Mucosa of gallbladder (tissue), 1 donor: ENCODE measurements around the gene TMEM178B. TPM values are rescaled to one million over a fixed set of nuclear protein-coding genes. Genes with fewer than 3 reads are reported as not detected.
"Not testable (repeated sequence)": the region's sequence is repeated elsewhere in the genome, so short reads cannot be mapped to it uniquely, and the experiment has no call there.

Experiments
- DNase-seq: peaks from one replicate; pipeline ENCODE4 v3.0.0-alpha.2; 2020; ENCODE audit warnings: low spot score
- total RNA-seq: library from RNA; stranded (reverse); gene quantifications from one replicate; pipeline ENCODE4 v1.2.1, GENCODE V29; 2021
- donor health status: DM: no; HTN: no; CAD: no.

The TMEM178B gene
- 3.5 TPM for total RNA-seq

DNA sequence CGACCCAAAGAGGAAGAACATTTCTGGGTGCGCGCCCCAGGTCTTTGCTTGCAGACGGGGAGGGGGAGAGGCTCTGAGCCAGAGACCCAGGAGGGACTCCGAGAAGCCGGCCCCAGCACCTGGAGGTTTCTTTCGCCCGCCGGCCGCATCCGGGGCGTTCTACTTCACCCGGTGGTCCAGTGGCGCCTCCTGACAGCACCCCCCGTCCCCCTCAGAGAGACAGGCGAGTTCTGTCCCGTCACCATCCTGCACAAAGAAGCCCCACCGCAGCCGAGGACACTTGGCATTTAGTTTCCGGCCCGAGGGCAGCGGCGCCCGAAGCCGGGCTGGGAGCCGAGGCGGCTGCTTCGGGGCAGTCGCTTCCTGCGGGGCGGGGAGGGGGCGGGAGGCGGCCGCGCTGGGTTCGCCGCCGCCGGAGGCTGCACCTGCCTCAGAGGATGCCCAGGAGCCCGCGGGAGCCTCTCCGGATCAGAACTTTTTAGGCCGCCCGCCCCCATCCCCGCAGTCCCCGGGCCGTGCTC lies at the start of gene TMEM178B:
Gene TMEM178B (plus strand): TSS at position 424 of the 521 bp plus-strand sequence.
- DNase-seq = no peak

DNA sequence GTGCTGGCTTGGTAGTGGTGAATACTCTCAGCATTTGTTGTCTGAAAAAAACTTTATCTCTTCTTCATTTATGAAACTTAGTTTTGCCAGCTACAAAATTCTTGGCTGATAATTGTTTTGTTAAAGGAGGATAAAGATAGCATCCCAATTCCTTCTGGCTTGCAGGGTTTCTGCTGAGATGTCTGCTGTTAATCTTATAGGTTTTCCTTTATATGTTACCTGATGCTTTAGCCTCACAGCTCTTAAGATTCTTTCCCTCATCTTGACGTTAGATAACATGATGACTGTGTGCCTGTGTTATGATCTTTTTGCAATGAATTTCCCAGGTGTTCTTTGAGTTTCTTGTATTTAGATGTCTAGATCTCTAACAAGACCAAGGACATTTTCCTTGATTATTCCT lies 49.2 kb upstream of the TMEM178B start:
- no peak for DNase-seq

DNA sequence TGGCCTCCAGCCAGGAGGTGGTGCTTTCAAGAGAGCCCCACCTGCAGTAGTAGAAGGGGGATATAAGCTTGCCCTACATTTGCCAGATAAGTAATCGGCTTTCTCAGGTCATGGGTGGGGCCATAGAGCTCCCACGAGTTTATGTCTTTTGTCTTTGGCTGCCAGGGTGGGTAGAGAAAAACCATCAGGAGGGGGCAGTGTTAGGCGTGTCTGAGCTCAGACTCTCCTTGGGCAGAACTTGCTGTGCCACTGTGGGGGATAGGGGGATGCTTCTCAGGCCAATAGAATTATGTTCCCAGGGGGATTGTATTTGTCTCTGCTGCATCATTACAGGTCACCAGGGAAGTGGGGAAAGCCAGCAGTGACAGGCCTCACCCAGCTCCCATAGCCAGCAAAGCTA lies 46.8 kb upstream of the TMEM178B start:
- DNase-seq = no peak

- no peak for DNase-seq
These were observed 45.1 kb upstream of the TMEM178B start for GRCh38 chr7:141028767-141029166.

DNA sequence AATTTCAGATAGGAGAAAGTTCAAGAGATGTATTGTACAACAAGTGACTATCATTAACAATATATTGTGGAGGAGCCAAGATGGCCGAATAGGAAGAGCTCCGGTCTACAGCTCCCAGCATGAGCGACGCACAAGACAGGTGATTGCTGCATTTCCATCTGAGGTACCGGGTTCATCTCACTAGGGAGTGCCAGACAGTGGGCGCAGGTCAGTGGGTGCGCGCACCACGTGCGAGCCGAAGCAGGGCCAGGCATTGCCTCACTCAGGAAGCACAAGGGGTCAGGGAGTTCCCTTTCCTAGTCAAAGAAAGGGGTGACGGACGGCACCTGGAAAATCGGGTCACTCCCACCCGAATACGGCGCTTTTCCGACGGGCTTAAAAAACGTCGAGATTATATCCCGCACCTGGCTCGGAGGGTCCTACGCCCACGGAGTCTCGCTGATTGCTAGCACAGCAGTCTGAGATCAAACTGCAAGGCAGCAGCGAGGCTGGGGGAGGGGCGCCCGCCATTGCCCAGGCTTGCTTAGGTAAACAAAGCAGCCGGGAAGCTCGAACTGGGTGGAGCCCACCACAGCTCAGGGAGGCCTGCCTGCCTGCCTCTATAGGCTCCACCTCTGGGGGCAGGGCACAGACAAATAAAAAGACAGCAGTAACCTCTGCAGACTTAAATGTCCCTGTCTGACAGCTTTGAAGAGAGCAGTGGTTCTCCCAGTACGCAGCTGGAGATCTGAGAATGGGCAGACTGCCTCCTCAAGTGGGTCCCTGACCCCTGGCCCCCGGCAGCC lies 41.1 kb upstream of the TMEM178B start:
- not testable (repeated sequence) for DNase-seq

DNA sequence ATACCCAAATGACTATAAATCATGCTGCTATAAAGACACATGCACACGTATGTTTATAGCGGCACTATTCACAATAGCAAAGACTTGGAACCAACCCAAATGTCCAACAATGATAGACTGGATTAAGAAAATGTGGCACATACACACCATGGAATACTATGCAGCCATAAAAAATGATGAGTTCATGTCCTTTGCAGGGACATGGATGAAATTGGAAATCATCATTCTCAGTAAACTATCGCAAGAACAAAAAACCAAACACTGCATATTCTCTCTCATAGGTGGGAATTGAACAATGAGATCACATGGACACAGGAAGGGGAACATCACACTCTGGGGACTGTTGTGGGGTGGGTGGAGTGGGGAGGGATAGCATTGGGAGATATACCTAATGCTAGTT lies 35.8 kb upstream of the TMEM178B start:
- not testable (repeated sequence) for DNase-seq

DNA sequence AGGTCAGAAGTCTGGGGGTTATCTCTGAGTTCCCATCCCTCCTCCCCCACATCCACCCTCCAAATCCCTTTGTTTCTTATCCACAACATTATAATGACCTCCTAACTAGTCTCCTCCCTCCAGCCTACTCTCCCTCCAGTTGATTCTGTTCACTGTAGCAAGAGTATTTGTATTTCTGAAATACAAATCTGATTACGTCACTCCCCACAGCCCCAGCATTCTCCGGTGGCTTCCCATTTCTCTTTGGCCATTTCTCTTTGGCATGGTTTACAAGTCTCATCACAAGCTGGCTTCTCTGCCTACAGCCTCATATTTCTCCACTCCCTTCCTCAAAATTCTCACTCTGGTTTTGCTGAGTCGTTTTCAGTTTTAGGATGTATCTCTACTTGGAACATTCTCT lies 34.5 kb upstream of the TMEM178B start:
- no peak for DNase-seq

GRCh38 chr7:141042222-141043193 lies 31.4 kb upstream of the TMEM178B start:
- DNase-seq = no peak

- no peak for DNase-seq
These were observed 30.2 kb upstream of the TMEM178B start for GRCh38 chr7:141043616-141044015.

GRCh38 chr7:141045126-141045841 lies 28.6 kb upstream of the TMEM178B start:
- no peak for DNase-seq

- no peak for DNase-seq
These were observed 27.8 kb upstream of the TMEM178B start for GRCh38 chr7:141045842-141046620.

DNA sequence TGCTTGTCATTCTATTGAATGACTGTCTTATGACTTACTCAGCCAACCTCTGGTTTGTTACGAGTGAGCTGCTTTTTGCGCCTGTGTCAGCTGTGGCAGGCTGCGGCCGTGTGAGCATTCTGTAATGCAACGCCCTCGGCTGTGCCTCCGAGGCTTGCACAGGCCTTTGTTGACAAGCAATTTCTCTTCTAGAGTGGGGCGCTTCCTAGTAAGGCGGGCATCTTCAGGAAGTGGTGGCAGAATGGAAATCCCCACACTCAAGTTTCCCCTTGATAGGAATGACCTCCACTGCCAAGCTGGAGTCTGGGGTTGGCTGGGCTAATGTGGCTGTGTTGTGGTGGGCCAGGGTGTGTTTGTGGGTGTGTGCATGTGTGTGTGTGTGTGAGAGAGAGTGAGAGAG lies 20.2 kb upstream of the TMEM178B start:
- no peak for DNase-seq

DNA sequence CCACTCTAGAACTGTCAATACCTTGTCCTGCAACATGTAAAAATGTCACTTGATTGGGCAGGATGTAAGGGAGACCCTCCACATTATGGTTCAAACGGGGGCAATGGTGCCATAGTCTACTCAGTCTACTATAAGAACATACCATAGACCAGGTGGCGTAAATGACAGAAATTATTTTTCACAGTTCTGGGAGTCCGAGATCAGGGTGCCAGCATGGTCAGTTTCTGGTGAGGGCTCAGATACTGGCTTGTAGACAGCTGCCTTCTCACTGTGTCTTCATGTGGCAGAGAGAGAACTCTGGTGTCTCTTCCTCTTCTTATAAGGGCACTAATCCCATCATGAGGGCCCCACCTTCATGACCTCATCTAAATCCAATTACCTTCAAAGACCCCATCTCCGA lies 18.7 kb upstream of the TMEM178B start:
- DNase-seq = no peak

GRCh38 chr7:141057788-141058187 lies 16.1 kb upstream of the TMEM178B start:
- no peak for DNase-seq

DNA sequence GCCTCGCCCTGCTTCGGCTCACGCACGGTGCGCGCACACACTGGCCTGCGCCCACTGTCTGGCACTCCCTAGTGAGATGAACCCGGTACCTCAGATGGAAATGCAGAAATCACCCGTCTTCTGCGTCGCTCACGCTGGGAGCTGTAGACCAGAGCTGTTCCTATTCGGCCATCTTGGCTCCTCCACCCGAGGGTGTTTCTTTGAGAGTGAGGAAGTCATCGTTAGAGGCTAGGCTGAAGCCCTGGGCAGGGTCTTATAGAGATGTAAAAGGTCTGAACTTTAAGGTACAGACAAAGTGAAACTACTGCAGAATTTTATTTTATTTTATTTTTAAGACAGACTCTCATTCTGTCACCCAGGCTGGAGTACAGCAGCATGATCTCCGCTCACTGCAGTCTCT lies 6.0 kb upstream of the TMEM178B start:
- not testable (repeated sequence) for DNase-seq

- no peak for DNase-seq
These were observed 2.5 kb upstream of the TMEM178B start for GRCh38 chr7:141071260-141071854.

DNA sequence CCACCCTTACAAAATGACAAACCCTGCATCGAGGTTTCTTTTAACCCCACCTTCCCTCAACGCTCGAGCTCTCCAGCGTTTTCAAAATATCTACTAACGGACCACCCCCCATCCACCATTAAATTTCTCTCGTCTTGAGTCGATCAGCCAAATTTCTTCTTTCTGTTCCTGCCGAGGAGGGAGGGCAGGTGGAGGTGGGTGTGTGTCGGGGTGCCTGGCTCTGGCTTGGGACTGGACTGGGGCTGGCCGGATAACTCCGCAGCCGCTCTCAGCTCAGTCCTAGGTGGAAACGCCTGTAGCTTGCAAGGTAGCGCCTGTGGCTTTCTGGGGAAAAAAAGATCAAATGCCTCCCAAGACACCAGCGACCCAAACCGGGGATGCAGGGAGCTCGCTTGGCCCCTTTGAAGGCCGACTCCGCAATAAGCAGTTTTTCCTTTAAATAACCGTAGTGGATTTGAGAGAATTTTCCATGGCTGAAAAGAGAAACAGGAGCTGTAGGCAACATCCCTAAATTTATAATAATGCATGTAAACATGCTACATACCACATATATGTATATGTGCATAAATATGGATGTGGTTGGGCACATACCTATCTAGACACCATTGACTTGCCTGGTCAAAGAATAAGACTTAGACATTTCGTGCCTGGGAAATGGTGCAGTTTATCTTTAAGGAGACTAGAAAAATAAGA lies 1.9 kb upstream of the TMEM178B start:
- no peak for DNase-seq

GRCh38 chr7:141072548-141073172 lies 1.2 kb upstream of the TMEM178B start:
- peak; percentile 48 for DNase-seq

DNA sequence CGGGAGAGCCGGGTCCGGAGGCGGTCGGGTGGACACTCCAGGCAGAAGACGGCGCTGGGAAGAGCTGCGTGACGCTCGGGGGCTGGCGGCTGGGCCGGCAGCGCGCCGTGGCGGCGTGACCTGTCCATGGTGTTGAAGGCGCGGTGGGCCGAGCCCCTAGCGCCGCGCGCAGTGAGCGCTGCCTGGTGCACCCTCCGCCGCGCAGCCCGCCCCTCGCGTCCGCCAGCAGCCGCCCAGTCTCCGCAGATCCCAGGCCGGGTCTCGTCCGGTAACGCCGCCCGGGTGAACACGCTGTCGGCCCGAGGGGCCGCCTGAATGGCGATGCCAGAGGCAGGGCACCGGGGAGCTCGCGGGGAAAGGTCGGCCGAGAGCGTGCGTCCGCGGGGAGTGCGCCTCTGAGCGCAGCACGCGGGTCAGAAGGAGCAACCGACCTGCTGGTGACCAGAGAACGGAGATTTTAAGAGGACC lies 657 bp upstream of the TMEM178B start:
- DNase-seq = no peak
